Right renal pelvis (tissue), 4 donors: ENCODE data around the gene TRIM49. TPM values are rescaled to one million over a fixed set of nuclear protein-coding genes. Genes with fewer than 3 reads are reported as not detected.
"Not testable (repeated sequence)": the region's sequence is repeated elsewhere in the genome, so short reads cannot be mapped to it uniquely, and the experiment has no call there.

Source experiments
- DNase-seq, 4 donors: peaks; one replicate each; pipeline ENCODE4 v3.0.0-alpha.2; 2013; ENCODE audit warnings: low read depth in 4 of 4, low spot score in 3 of 4, missing footprints in 1 of 4
- polyA plus RNA-seq, 4 donors: library from polyadenylated mRNA; unstranded; fragments of 120-200 nt; gene quantifications; one replicate each; pipeline ENCODE4 v1.2.1, GENCODE V29; 2013; ENCODE audit not compliant: insufficient read length in 4 of 4

Gene TRIM49, protein sequence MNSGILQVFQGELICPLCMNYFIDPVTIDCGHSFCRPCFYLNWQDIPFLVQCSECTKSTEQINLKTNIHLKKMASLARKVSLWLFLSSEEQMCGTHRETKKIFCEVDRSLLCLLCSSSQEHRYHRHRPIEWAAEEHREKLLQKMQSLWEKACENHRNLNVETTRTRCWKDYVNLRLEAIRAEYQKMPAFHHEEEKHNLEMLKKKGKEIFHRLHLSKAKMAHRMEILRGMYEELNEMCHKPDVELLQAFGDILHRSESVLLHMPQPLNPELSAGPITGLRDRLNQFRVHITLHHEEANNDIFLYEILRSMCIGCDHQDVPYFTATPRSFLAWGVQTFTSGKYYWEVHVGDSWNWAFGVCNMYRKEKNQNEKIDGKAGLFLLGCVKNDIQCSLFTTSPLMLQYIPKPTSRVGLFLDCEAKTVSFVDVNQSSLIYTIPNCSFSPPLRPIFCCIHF
- not detected for polyA plus RNA-seq

DNA sequence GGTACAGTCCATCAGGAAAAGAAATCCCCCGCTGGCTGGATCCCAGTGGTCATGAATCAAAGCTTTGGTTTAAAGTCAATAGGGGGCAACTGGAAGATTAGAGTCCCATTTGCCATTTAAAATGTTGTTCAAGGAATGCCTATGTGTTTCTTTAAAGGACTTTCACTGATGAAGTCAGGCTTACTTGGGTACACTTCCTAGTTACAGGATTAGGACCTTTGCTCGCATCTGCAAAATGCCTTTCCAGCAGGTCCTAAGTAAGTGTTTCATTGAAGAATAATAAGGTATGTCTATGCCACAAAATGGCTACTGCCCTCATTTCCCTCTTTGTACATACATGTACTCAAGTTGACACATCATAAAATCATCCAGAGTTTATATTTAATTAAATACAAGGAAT lies at the start of gene TRIM49:
TSS of gene TRIM49 (minus strand) at position 101 of the 400 bp plus-strand sequence. CDS start 4,106 bp downstream, outside the sequence.
- DNase-seq: not testable (repeated sequence)

DNA sequence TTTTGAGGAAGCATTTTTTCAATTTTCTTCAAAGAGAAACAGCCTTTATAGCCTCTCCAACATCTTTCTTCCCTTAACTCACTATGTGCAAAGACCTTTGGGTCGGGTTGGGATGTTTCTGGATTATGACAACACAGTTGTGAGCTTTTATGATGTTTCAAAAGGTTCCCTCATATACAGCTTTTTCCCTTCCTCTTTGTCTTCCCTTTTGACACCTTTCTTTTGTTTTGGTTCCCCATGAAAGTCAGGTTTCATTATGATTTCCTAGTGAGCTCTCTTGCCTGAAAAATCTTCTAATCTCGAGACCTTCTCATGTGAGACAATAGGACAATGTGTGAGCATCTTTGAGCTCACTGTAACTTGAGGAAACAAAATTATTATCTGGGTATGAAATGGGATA lies 18.3 kb upstream of the TRIM49 start:
- DNase-seq: not testable (repeated sequence)

GRCh38 chr11:89820008-89820407 lies 11.6 kb upstream of the TRIM49 start:
- DNase-seq: not testable (repeated sequence)

DNA sequence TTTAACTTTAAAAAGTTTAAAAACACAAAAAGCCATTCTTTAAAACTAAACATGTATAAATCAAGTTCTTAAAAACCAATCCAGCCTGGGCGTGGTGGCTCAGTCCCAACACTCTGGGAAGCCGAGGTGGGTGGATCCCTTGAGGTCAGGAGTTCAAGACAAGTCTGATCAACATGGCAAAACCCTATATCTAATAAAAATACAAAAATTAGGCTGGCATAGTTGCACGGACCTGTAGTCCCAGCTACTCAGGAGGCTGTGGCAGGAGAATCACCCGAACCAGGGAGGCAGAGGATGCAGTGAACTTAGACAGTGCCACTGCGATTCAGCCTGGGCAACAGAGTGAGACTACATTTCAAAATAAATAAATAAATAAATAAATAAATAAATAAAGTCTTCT lies 5.2 kb upstream of the TRIM49 start:
- DNase-seq: not testable (repeated sequence)

- DNase-seq: not testable (repeated sequence)
These were observed 20.8 kb downstream of the TRIM49 start for GRCh38 chr11:89787506-89788063.

GRCh38 chr11:89785726-89786125 lies 22.6 kb downstream of the TRIM49 start:
- DNase-seq: not testable (repeated sequence)

DNA sequence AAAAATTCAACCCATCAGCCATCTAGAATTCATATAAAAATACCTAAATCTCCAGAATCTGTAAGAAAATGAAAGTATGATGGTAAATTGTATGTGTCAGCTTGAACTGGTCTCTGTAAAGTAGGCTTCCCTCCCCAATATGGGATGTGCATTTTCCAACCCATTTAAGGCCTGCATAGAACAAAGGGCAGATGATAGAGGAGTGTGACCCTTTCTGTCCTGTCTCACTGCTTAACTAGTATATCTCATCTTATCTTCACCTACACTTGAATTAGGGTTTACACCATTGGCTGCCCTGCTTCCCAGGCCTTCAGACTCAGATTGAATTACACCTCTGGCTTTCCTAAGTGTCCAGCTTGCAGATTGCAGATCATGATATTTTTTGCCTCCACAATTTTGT lies 57.6 kb downstream of the TRIM49 start:
- not testable (repeated sequence) for DNase-seq

Other genes with a start within 250 kb of the TRIM49 start
- gene TRIM77, start 98.3 kb downstream of the TRIM49 start, polyA plus RNA-seq: not detected
- under 1 TPM in 1 of 4 donors, not detected in 3; 0.05 TPM for gene TRIM64B, start 69.9 kb upstream of the TRIM49 start, polyA plus RNA-seq
- gene TRIM49D1, start 113.7 kb upstream of the TRIM49 start, polyA plus RNA-seq: not detected
- not detected for gene TRIM49D2, start 115.5 kb upstream of the TRIM49 start, polyA plus RNA-seq
- not detected for gene TRIM64, start 157.5 kb upstream of the TRIM49 start, polyA plus RNA-seq
- gene TRIM49C, start 222.5 kb upstream of the TRIM49 start, polyA plus RNA-seq: not detected